ENCODE measurements around the gene RPS6KA4. TPM values are rescaled to one million over a fixed set of nuclear protein-coding genes. Genes with fewer than 3 reads are reported as not detected.

RPS6KA4 gene
- total and polyA plus RNA-seq, 2 of the 13 experiments (the other 11 are each of a cell fraction or from before 2014, with no cell fraction given): 8.9 to 14.2 TPM

DNA sequence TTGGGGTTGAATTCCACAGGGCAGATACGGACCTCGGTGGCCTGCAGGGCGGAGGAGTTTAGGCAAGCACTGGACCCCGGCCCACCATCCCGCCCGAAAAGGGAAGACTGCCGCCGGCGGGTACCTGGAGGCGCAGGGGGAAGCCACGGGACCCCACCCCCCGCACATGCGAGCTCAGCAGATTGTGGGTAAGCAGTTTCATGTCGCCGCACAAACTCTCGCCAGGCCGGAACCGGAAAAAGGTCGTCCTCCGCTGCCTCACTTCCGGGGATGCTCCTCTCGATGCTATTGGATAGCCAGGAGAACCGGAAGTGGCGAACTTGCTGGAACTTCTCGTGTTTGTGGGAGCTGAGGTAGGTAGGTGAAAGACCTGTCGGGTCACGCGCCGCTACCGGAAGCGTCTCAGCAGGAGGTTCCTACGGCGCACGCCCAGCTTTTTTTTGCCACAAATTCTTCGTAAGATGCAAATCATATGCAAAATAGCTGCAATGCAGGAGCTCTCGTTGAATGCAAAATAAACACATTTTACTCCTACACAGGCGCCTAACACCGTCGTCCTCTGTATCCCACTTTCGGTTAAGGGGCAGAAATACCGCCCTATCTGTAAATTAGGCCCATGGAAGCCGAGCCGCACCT lies 41.5 kb upstream of the RPS6KA4 start, which contains the start of gene TRMT112 (continued):
- TF ChIP-seq, protein P1, sequence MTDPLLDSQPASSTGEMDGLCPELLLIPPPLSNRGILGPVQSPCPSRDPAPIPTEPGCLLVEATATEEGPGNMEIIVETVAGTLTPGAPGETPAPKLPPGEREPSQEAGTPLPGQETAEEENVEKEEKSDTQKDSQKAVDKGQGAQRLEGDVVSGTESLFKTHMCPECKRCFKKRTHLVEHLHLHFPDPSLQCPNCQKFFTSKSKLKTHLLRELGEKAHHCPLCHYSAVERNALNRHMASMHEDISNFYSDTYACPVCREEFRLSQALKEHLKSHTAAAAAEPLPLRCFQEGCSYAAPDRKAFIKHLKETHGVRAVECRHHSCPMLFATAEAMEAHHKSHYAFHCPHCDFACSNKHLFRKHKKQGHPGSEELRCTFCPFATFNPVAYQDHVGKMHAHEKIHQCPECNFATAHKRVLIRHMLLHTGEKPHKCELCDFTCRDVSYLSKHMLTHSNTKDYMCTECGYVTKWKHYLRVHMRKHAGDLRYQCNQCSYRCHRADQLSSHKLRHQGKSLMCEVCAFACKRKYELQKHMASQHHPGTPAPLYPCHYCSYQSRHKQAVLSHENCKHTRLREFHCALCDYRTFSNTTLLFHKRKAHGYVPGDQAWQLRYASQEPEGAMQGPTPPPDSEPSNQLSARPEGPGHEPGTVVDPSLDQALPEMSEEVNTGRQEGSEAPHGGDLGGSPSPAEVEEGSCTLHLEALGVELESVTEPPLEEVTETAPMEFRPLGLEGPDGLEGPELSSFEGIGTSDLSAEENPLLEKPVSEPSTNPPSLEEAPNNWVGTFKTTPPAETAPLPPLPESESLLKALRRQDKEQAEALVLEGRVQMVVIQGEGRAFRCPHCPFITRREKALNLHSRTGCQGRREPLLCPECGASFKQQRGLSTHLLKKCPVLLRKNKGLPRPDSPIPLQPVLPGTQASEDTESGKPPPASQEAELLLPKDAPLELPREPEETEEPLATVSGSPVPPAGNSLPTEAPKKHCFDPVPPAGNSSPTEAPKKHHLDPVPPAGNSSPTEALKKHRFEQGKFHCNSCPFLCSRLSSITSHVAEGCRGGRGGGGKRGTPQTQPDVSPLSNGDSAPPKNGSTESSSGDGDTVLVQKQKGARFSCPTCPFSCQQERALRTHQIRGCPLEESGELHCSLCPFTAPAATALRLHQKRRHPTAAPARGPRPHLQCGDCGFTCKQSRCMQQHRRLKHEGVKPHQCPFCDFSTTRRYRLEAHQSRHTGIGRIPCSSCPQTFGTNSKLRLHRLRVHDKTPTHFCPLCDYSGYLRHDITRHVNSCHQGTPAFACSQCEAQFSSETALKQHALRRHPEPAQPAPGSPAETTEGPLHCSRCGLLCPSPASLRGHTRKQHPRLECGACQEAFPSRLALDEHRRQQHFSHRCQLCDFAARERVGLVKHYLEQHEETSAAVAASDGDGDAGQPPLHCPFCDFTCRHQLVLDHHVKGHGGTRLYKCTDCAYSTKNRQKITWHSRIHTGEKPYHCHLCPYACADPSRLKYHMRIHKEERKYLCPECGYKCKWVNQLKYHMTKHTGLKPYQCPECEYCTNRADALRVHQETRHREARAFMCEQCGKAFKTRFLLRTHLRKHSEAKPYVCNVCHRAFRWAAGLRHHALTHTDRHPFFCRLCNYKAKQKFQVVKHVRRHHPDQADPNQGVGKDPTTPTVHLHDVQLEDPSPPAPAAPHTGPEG (CRISPR knock-in tag; IDR thresholded peaks at IDR 0.05): no peak
- TF ChIP-seq, protein P2, sequence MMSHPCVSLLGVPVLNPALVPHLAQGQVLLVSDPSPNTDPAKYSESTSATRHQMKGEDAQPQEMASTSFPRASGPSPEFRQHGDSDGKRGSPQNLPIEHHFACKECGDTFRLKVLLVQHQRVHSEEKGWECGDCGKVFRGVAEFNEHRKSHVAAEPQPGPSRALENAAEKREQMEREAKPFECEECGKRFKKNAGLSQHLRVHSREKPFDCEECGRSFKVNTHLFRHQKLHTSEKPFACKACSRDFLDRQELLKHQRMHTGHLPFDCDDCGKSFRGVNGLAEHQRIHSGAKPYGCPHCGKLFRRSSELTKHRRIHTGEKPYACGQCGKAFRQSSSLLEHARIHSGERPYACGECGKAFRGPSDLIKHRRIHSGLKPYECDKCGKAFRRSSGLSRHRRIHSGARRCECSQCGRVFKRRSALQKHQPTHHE (CRISPR knock-in tag; IDR thresholded peaks at IDR 0.05; ENCODE audit: borderline replicate concordance): peak; percentile 56; the same call in 1 of the 2 replicates
- TF ChIP-seq SP140L (CRISPR knock-in tag; IDR thresholded peaks at IDR 0.05; ENCODE audit: borderline replicate concordance) (no peak), NPAS2 (CRISPR knock-in tag; IDR thresholded peaks at IDR 0.05; ENCODE audit: borderline replicate concordance) (no peak), ZNF546 (CRISPR knock-in tag; conservative IDR thresholded peaks at IDR 0.05) (no peak), IRF2 (CRISPR knock-in tag; IDR thresholded peaks at IDR 0.05) (peak; percentile 54; the same call in 1 of the 2 replicates), MATR3 (CRISPR knock-in tag; IDR thresholded peaks at IDR 0.05) (no peak), MAFG (CRISPR knock-in tag; IDR thresholded peaks at IDR 0.05) (0 out of 2 replicates have a peak, but pooled peaks have one; percentile 45), CCDC6 (CRISPR knock-in tag; IDR thresholded peaks at IDR 0.05) (peak; percentile 83)
- TF ChIP-seq, protein P3, sequence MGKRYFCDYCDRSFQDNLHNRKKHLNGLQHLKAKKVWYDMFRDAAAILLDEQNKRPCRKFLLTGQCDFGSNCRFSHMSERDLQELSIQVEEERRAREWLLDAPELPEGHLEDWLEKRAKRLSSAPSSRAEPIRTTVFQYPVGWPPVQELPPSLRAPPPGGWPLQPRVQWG (CRISPR knock-in tag; IDR thresholded peaks at IDR 0.05; ENCODE audit: borderline replicate concordance, low read depth): no peak
- TF ChIP-seq, protein P4, sequence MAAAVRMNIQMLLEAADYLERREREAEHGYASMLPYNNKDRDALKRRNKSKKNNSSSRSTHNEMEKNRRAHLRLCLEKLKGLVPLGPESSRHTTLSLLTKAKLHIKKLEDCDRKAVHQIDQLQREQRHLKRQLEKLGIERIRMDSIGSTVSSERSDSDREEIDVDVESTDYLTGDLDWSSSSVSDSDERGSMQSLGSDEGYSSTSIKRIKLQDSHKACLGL (CRISPR knock-in tag; IDR thresholded peaks at IDR 0.05): peak; percentile 77
- TF ChIP-seq, protein P5, sequence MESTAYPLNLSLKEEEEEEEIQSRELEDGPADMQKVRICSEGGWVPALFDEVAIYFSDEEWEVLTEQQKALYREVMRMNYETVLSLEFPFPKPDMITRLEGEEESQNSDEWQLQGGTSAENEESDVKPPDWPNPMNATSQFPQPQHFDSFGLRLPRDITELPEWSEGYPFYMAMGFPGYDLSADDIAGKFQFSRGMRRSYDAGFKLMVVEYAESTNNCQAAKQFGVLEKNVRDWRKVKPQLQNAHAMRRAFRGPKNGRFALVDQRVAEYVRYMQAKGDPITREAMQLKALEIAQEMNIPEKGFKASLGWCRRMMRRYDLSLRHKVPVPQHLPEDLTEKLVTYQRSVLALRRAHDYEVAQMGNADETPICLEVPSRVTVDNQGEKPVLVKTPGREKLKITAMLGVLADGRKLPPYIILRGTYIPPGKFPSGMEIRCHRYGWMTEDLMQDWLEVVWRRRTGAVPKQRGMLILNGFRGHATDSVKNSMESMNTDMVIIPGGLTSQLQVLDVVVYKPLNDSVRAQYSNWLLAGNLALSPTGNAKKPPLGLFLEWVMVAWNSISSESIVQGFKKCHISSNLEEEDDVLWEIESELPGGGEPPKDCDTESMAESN (CRISPR knock-in tag; conservative IDR thresholded peaks at IDR 0.05): 0 out of 2 replicates have a peak, but pooled peaks have one; percentile 26
- TF ChIP-seq, protein P6, sequence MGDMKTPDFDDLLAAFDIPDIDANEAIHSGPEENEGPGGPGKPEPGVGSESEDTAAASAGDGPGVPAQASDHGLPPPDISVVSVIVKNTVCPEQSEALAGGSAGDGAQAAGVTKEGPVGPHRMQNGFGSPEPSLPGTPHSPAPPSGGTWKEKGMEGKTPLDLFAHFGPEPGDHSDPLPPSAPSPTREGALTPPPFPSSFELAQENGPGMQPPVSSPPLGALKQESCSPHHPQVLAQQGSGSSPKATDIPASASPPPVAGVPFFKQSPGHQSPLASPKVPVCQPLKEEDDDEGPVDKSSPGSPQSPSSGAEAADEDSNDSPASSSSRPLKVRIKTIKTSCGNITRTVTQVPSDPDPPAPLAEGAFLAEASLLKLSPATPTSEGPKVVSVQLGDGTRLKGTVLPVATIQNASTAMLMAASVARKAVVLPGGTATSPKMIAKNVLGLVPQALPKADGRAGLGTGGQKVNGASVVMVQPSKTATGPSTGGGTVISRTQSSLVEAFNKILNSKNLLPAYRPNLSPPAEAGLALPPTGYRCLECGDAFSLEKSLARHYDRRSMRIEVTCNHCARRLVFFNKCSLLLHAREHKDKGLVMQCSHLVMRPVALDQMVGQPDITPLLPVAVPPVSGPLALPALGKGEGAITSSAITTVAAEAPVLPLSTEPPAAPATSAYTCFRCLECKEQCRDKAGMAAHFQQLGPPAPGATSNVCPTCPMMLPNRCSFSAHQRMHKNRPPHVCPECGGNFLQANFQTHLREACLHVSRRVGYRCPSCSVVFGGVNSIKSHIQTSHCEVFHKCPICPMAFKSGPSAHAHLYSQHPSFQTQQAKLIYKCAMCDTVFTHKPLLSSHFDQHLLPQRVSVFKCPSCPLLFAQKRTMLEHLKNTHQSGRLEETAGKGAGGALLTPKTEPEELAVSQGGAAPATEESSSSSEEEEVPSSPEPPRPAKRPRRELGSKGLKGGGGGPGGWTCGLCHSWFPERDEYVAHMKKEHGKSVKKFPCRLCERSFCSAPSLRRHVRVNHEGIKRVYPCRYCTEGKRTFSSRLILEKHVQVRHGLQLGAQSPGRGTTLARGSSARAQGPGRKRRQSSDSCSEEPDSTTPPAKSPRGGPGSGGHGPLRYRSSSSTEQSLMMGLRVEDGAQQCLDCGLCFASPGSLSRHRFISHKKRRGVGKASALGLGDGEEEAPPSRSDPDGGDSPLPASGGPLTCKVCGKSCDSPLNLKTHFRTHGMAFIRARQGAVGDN (CRISPR knock-in tag; IDR thresholded peaks at IDR 0.05): peak; percentile 87
